ENCODE data around the gene CEP112. TPM values are rescaled to one million over a fixed set of nuclear protein-coding genes. Genes with fewer than 3 reads are reported as not detected.

The CEP112 gene
- polyA plus RNA-seq, 1 donor (not counting 4 experiments of a cell fraction or from before 2014, with no cell fraction given): 2.6 TPM

DNA sequence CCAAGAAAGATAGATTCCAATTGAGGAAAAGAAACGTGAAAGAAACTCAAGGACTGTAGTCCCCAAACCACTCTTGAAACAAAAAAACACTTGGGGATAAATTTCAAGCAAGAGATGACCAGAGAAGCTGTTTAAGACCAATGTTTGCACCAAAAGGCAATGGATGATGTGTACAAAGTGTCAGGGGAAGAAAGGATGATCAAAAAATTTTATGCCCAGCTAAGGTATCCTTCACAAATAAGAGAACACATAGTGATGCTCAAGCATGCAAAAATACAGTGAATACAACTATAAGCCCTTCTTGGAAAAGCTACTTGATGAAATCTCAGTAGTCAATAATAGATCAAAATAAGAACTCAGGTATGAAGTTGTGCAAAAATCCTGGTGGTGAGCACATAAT, 281.1 kb downstream of the CEP112 start:
- Histone ChIP-seq H3K27ac (ENCODE audit: control insufficient read depth, insufficient read depth, low read length) (no peak overlapping the region), H3K4me3 (ENCODE audit: control insufficient read depth in 2 of 3, extremely low read depth in 1 of 3, insufficient read depth in 2 of 3, low read depth in 1 of 3, low read length in 3 of 3) (no peak overlapping the region), H4K20me1 (ENCODE audit: control insufficient read depth, extremely low read depth, insufficient read depth, low read length) (no peaks in the 10 kb centered on the region), H3K9me1 (ENCODE audit: control insufficient read depth, extremely low read depth, insufficient read depth, low read length) (no peaks in the 10 kb centered on the region), H3K9me3 (ENCODE audit: control insufficient read depth, low read depth, low read length) (no peaks in the 10 kb centered on the region), H3K4me2 (ENCODE audit: control insufficient read depth, extremely low read depth, insufficient read depth, low read depth, low read length) (no peak overlapping the region), H3K27me3 (ENCODE audit: control insufficient read depth, extremely low read depth, insufficient read depth, low read length) (no peaks in the 10 kb centered on the region), H3K9ac (ENCODE audit: control insufficient read depth, extremely low read depth, insufficient read depth, low read length) (no peak overlapping the region), H2AFZ (ENCODE audit: control insufficient read depth, low read length) (no peak overlapping the region), H3K36me3 (ENCODE audit: control insufficient read depth in 2 of 2, extremely low read depth in 1 of 2, insufficient read depth in 2 of 2, low read length in 2 of 2) (no peaks in the 10 kb centered on the region), H3K79me2 (ENCODE audit: control insufficient read depth, insufficient read depth, low read length) (no peaks in the 10 kb centered on the region), H3K4me1 (ENCODE audit: control insufficient read depth, extremely low read depth, insufficient read depth, low read length) (no peaks in the 10 kb centered on the region)
- no peak for FAIRE-seq
- TF ChIP-seq, protein P1, sequence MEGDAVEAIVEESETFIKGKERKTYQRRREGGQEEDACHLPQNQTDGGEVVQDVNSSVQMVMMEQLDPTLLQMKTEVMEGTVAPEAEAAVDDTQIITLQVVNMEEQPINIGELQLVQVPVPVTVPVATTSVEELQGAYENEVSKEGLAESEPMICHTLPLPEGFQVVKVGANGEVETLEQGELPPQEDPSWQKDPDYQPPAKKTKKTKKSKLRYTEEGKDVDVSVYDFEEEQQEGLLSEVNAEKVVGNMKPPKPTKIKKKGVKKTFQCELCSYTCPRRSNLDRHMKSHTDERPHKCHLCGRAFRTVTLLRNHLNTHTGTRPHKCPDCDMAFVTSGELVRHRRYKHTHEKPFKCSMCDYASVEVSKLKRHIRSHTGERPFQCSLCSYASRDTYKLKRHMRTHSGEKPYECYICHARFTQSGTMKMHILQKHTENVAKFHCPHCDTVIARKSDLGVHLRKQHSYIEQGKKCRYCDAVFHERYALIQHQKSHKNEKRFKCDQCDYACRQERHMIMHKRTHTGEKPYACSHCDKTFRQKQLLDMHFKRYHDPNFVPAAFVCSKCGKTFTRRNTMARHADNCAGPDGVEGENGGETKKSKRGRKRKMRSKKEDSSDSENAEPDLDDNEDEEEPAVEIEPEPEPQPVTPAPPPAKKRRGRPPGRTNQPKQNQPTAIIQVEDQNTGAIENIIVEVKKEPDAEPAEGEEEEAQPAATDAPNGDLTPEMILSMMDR (optimal IDR thresholded peaks at IDR 0.05 in 1 of 3, IDR thresholded peaks at IDR 0.05 in 1 of 3, conservative IDR thresholded peaks at IDR 0.05 in 1 of 3; ENCODE audit: extremely low read depth in 1 of 3, insufficient read depth in 2 of 3, low read length in 3 of 3): no peak
- TF ChIP-seq EZH2 (IDR thresholded peaks at IDR 0.05; ENCODE audit: low read length): no peak
- dilution Hi-C loops (cut with MboI; ENCODE audit: extremely low pct_ligation_motif_present, low sequenced_read_pairs): no loop called here
- DNase-seq (ENCODE audit: low read depth, low spot score): no peak

DNA sequence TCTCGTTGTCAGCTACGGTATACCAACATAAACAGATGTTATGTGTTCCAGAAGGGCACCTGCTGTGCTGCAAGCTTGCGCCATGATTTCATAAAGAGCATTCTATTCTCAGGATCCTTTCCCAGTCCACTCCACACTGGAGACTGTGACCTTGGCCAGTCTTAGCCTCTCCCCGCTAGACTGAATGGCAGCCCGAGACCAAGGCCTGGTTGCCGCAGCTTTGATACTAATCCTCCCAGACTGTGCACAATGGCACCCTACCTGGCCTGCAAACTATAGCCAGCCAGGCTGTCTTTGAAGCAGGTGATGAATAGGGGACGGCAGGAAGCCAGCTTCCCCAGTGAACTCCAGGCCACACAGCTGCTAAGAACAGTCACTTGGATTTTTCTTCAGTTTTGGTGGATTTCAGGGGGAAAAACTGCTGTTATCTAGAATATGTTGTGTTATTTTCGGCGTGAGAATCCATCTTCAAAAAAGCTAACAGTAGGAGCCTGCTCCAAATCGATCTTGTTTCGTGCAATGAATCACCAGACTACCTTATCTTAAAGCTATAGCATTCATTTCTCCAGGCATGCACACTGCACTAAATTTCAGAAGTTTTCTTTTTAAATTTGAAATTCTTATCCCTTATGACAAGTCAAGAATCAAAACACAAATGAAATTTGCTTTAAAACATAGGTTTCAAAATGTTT, 289.0 kb downstream of the CEP112 start:
- FAIRE-seq (no peak), DNase-seq (ENCODE audit: low read depth, low spot score) (no peak)
- dilution Hi-C loops (cut with MboI; ENCODE audit: extremely low pct_ligation_motif_present, low sequenced_read_pairs): no loop called here
- no peaks in the 10 kb centered on the region for H4K20me1 ChIP-seq (ENCODE audit: control insufficient read depth, extremely low read depth, insufficient read depth, low read length)
- no peak overlapping the region for H3K4me2 ChIP-seq (ENCODE audit: control insufficient read depth, extremely low read depth, insufficient read depth, low read depth, low read length)
- no peak overlapping the region for H3K27ac ChIP-seq (ENCODE audit: control insufficient read depth, insufficient read depth, low read length)
- H2AFZ ChIP-seq (ENCODE audit: control insufficient read depth, low read length): no peak overlapping the region
- no peaks in the 10 kb centered on the region for H3K9me1 ChIP-seq (ENCODE audit: control insufficient read depth, extremely low read depth, insufficient read depth, low read length)
- no peaks in the 10 kb centered on the region for H3K36me3 ChIP-seq (ENCODE audit: control insufficient read depth in 2 of 2, extremely low read depth in 1 of 2, insufficient read depth in 2 of 2, low read length in 2 of 2)
- no peak overlapping the region for H3K9ac ChIP-seq (ENCODE audit: control insufficient read depth, extremely low read depth, insufficient read depth, low read length)
- TF ChIP-seq, protein P1 (optimal IDR thresholded peaks at IDR 0.05 in 1 of 3, IDR thresholded peaks at IDR 0.05 in 1 of 3, conservative IDR thresholded peaks at IDR 0.05 in 1 of 3; ENCODE audit: extremely low read depth in 1 of 3, insufficient read depth in 2 of 3, low read length in 3 of 3): no peak
- TF ChIP-seq EZH2 (IDR thresholded peaks at IDR 0.05; ENCODE audit: low read length): no peak
- no peaks in the 10 kb centered on the region for H3K4me1 ChIP-seq (ENCODE audit: control insufficient read depth, extremely low read depth, insufficient read depth, low read length)
- H3K27me3 ChIP-seq (ENCODE audit: control insufficient read depth, extremely low read depth, insufficient read depth, low read length): no peaks in the 10 kb centered on the region
- H3K79me2 ChIP-seq (ENCODE audit: control insufficient read depth, insufficient read depth, low read length): no peaks in the 10 kb centered on the region
- H3K9me3 ChIP-seq (ENCODE audit: control insufficient read depth, low read depth, low read length): no peaks in the 10 kb centered on the region
- no peak overlapping the region for H3K4me3 ChIP-seq (ENCODE audit: control insufficient read depth in 2 of 3, extremely low read depth in 1 of 3, insufficient read depth in 2 of 3, low read depth in 1 of 3, low read length in 3 of 3)

Data from keratinocyte (primary cell).